ENCODE data around the gene PPFIA4. TPM values are rescaled to one million over a fixed set of nuclear protein-coding genes. Genes with fewer than 3 reads are reported as not detected.

PPFIA4 gene
- total RNA-seq, 1 experiment from 2014 or later: 10.8 TPM

GRCh38 chr1:203089651-203090045, 63.4 kb downstream of the PPFIA4 start:
- ATAC-seq: no peak
- H3K9me2 ChIP-seq (ENCODE audit: insufficient read depth): no peaks in the 10 kb centered on the region
- CTCF ChIA-PET: no interaction called here

More at GRCh38 chr1:203089651-203090045, 63.4 kb downstream of the PPFIA4 start:
- peaks cover 4 to 7% of the 10 kb centered on the region in 2 experiments; a peak in 3 of 4 replicates for H3K9me3 ChIP-seq (ENCODE audit: control insufficient read depth in 1 of 2, insufficient read depth in 1 of 2, low read depth in 1 of 2, low read length in 2 of 2)
- TF ChIP-seq ATF3 (IDR thresholded peaks at IDR 0.05) (no peak), ZBTB33 (IDR thresholded peaks at IDR 0.05; ENCODE audit: extremely low read depth, insufficient replicate concordance, low read length) (no peak)
- RAD21 ChIA-PET (ENCODE audit: low non-redundant PET in 1 of 2, low total read pairs in 2 of 2, uncharacterized antibody in 2 of 2, unreplicated experiment in 2 of 2): interaction anchor here in 1 of 2 experiments (0.7 kb wide), 1 partner anchor 191 kb away, joined by 3 read pairs; no protein-coding TSS in a partner anchor
- H3K79me2 ChIP-seq (ENCODE audit: insufficient read depth, low read length): no peaks in the 10 kb centered on the region
- no TSS peak for BruUV-seq (replicated peaks)
- H4K20me1 ChIP-seq (ENCODE audit: insufficient read depth): no peaks in the 10 kb centered on the region
- POLR2A ChIA-PET: no interaction called here
- no peak overlapping the region for H3K4me2 ChIP-seq (ENCODE audit: low read length)
- no peak overlapping the region for H3K9ac ChIP-seq (ENCODE audit: low read length)
- no peak for DNase-seq (ENCODE audit: low read depth, low spot score)
- H2AFZ ChIP-seq (ENCODE audit: low read depth, low read length, poor library complexity, severe bottlenecking): no peak overlapping the region
- H3K36me3 ChIP-seq (ENCODE audit: control insufficient read depth in 1 of 2, insufficient read depth in 2 of 2, low read length in 2 of 2): no peaks in the 10 kb centered on the region
- no peak overlapping the region for H3K27ac ChIP-seq (ENCODE audit: low read depth, low read length)
- H3K27me3 ChIP-seq (ENCODE audit: insufficient read depth, low read length): no peaks in the 10 kb centered on the region
- no peak overlapping the region for H3K4me3 ChIP-seq (replicated peaks in 1 of 2; ENCODE audit: low read depth in 1 of 2, low read length in 2 of 2)
- H3K4me1 ChIP-seq (ENCODE audit: control insufficient read depth in 1 of 2, insufficient read depth in 2 of 2, low read length in 2 of 2): peaks cover 0 to 6% of the 10 kb centered on the region in 2 experiments; a peak in 1 of 4 replicates
- intact Hi-C loops (cut with micrococcal nuclease): no loop called here

Measured in HCT116 (cell line).